Body of pancreas (tissue), 4 donors: ENCODE measurements around the gene CCDC83.

Source experiments
- CTCF ChIP-seq, 7 experiments: fragments of 450-650 bp in 4 of 7; fragments of 200-600 bp in 3 of 7; sonication (generic) in 3 of 7; IDR thresholded peaks; one replicate each; pipeline ENCODE4 v1.5.1; 2016 to 2019; ENCODE audit warnings: antibody characterized with exemption in 7 of 7
- POLR2A ChIP-seq, 3 donors: fragments of 450-650 bp; IDR thresholded peaks; one replicate each; pipeline ENCODE4 v1.6.1; 2016; ENCODE audit warnings: antibody characterized with exemption in 3 of 3, mild to moderate bottlenecking in 2 of 3

DNA sequence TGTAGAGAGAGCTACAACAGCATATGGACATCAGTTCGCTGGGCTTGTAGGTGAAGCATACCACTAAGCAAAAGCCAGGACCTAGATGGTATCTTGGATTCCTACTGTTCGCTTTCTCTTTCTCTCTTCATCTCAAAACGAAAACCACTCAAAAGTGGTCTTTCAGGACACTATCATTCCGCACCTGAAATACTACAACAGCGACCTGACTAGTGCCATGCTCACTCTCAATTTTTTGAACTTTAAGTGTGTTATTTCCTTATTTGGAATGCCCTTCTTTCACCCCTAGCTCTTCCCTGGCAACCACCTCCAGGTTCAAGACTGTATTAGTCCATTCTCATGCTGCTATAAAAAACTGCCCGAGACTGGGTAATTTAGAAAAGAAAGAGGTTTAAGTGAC is 59.2 kb downstream of the CCDC83 start:
- TF ChIP-seq CTCF (IDR thresholded peaks at IDR 0.05) (no peak), POLR2A (IDR thresholded peaks at IDR 0.05) (no peak)
